Measurements from ENCODE around the gene ZNF207.
"Not testable (repeated sequence)": the region's sequence is repeated elsewhere in the genome, so short reads cannot be mapped to it uniquely, and the experiment has no call there.

Gene ZNF207

DNA sequence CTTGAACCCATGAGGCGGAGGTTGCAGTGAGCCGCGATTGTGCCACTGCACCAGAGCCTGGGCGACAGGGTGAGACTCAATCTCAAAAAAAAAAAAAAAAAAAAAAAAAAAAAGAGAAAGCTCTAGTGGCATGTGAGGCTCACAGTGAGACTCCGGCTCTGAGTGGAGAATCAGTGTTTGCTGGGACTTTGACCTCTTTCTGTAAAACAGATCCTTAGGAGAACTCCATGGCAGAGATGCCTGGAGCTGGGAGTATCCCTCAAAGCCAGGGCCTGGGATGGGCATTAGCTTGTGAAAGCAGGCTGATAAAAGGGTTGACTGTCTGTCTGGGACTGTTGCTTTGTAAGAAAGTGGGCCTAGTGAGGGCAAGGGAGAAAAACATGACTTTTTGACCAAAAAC, 46.4 kb downstream of the ZNF207 start:
- Histone ChIP-seq H3K79me2 (ENCODE audit: low read length) (no peaks in the 10 kb centered on the region), H3K27ac (ENCODE audit: low read length) (no peak overlapping the region), H3F3A (ENCODE audit: insufficient read depth, low read length) (peaks cover 10% of the 10 kb centered on the region), H3K36me3 (replicated peaks; ENCODE audit: insufficient read depth, low read length) (no peaks in the 10 kb centered on the region), H3K9me3 (replicated peaks; ENCODE audit: insufficient read depth, low read length) (no peaks in the 10 kb centered on the region), H3K4me1 (ENCODE audit: low read length) (no peaks in the 10 kb centered on the region), H3K4me3 (ENCODE audit: low read length) (no peak overlapping the region), H2AFZ (ENCODE audit: low read length) (no peak overlapping the region), H3K9me2 (replicated peaks; ENCODE audit: insufficient read depth, low read length) (no peaks in the 10 kb centered on the region), H4K20me1 (ENCODE audit: insufficient read depth, low read length) (no peaks in the 10 kb centered on the region), H3K27me3 (replicated peaks; ENCODE audit: insufficient read depth, low read length) (no peaks in the 10 kb centered on the region), H3K9ac (ENCODE audit: low read length) (no peak overlapping the region), H3K4me2 (ENCODE audit: low read depth, low read length) (no peak overlapping the region)
- no peak for DNase-seq
- no peak for TF ChIP-seq CTCF (IDR thresholded peaks at IDR 0.05; ENCODE audit: low read length)
- TF ChIP-seq EZH2 (optimal IDR thresholded peaks at IDR 0.05; ENCODE audit: low read depth, low read length) = no peak
- no peak for TF ChIP-seq EZH2phosphoT487 (IDR thresholded peaks at IDR 0.05; ENCODE audit: low read length)

DNA sequence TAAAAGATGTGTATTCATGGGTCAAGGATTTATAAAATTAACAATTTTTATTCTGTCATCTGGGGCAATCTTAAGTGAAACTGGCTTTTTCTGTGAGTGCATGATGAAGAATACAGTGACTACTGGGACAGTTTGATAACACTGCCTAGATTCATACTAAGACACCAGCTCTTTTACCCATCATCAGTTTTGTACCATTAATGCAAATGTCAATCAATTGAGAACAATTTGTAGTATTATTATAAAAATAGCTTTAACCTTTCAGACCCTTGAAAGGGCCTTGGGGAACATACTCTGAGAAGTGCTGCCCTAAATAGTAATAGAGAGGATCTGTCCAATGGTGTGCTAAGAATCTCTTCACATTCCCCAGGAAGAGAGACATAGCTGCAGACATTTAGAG, 49.0 kb downstream of the ZNF207 start:
- no peak for DNase-seq
- Histone ChIP-seq H3K4me1 (ENCODE audit: low read length) (no peaks in the 10 kb centered on the region), H3K79me2 (ENCODE audit: low read length) (no peaks in the 10 kb centered on the region), H4K20me1 (ENCODE audit: insufficient read depth, low read length) (no peaks in the 10 kb centered on the region), H3K4me2 (ENCODE audit: low read depth, low read length) (no peak overlapping the region), H2AFZ (ENCODE audit: low read length) (no peak overlapping the region), H3K9me3 (replicated peaks; ENCODE audit: insufficient read depth, low read length) (no peaks in the 10 kb centered on the region), H3K27ac (ENCODE audit: low read length) (no peak overlapping the region), H3F3A (ENCODE audit: insufficient read depth, low read length) (peaks cover 5% of the 10 kb centered on the region; the same call in 1 of the 2 replicates), H3K9ac (ENCODE audit: low read length) (no peak overlapping the region), H3K27me3 (replicated peaks; ENCODE audit: insufficient read depth, low read length) (no peaks in the 10 kb centered on the region), H3K4me3 (ENCODE audit: low read length) (no peak overlapping the region), H3K36me3 (replicated peaks; ENCODE audit: insufficient read depth, low read length) (no peaks in the 10 kb centered on the region), H3K9me2 (replicated peaks; ENCODE audit: insufficient read depth, low read length) (no peaks in the 10 kb centered on the region)
- TF ChIP-seq EZH2phosphoT487 (IDR thresholded peaks at IDR 0.05; ENCODE audit: low read length) (no peak), EZH2 (optimal IDR thresholded peaks at IDR 0.05; ENCODE audit: low read depth, low read length) (no peak), CTCF (IDR thresholded peaks at IDR 0.05; ENCODE audit: low read length) (no peak)

DNA sequence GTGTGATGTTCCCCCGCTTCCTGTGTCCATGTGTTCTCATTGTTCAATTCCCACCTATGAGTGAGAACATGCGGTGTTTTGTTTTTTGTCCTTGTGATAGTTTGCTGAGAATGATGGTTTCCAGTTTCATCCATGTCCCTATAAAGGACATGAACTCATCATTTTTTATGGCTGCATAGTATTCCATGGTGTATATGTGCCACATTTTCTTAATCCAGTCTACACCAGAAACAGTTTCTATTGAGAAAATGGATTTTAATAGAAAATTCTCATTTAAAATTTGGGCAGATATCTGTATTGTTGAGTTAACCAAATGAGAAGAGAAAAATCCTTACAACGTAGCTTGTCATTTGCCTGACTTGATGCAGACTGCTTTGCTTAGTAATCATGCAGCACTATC, 60.1 kb downstream of the ZNF207 start:
- not testable (repeated sequence) for H3F3A ChIP-seq (ENCODE audit: insufficient read depth, low read length); H3K27me3 ChIP-seq (replicated peaks; ENCODE audit: insufficient read depth, low read length); H3K4me2 ChIP-seq (ENCODE audit: low read depth, low read length); H3K4me1 ChIP-seq (ENCODE audit: low read length); H3K4me3 ChIP-seq (ENCODE audit: low read length); DNase-seq; H3K9me2 ChIP-seq (replicated peaks; ENCODE audit: insufficient read depth, low read length); H3K9me3 ChIP-seq (replicated peaks; ENCODE audit: insufficient read depth, low read length); H3K36me3 ChIP-seq (replicated peaks; ENCODE audit: insufficient read depth, low read length); H3K79me2 ChIP-seq (ENCODE audit: low read length); H3K27ac ChIP-seq (ENCODE audit: low read length); H2AFZ ChIP-seq (ENCODE audit: low read length); H4K20me1 ChIP-seq (ENCODE audit: insufficient read depth, low read length); H3K9ac ChIP-seq (ENCODE audit: low read length)

GRCh38 chr17:32426894-32427293, 76.9 kb downstream of the ZNF207 start:
- H3K9ac ChIP-seq (ENCODE audit: low read length) = no peak overlapping the region
- no peak overlapping the region for H3K4me3 ChIP-seq (ENCODE audit: low read length)
- H3K4me1 ChIP-seq (ENCODE audit: low read length) = no peaks in the 10 kb centered on the region
- no peaks in the 10 kb centered on the region for H3K79me2 ChIP-seq (ENCODE audit: low read length)
- no peaks in the 10 kb centered on the region for H4K20me1 ChIP-seq (ENCODE audit: insufficient read depth, low read length)
- DNase-seq = no peak
- no peaks in the 10 kb centered on the region for H3K27me3 ChIP-seq (replicated peaks; ENCODE audit: insufficient read depth, low read length)
- no peak overlapping the region for H3K27ac ChIP-seq (ENCODE audit: low read length)
- no peak overlapping the region for H2AFZ ChIP-seq (ENCODE audit: low read length)
- no peaks in the 10 kb centered on the region for H3F3A ChIP-seq (ENCODE audit: insufficient read depth, low read length)
- H3K9me3 ChIP-seq (replicated peaks; ENCODE audit: insufficient read depth, low read length) = no peaks in the 10 kb centered on the region
- H3K9me2 ChIP-seq (replicated peaks; ENCODE audit: insufficient read depth, low read length) = no peaks in the 10 kb centered on the region
- H3K4me2 ChIP-seq (ENCODE audit: low read depth, low read length) = no peak overlapping the region
- TF ChIP-seq EZH2 (optimal IDR thresholded peaks at IDR 0.05; ENCODE audit: low read depth, low read length) = no peak
- TF ChIP-seq CTCF (IDR thresholded peaks at IDR 0.05; ENCODE audit: low read length) = no peak
- no peak for TF ChIP-seq EZH2phosphoT487 (IDR thresholded peaks at IDR 0.05; ENCODE audit: low read length)
- no peaks in the 10 kb centered on the region for H3K36me3 ChIP-seq (replicated peaks; ENCODE audit: insufficient read depth, low read length)

All from MM.1S (cell line).